SK-N-MC (cell line): ENCODE results near the gene HLA-DRB1.

Experiments
- EZH2 ChIP-seq: fragments of 200-600 bp; sonication (generic); IDR thresholded peaks from one replicate; pipeline ENCODE4 v1.6.1; 2017; ENCODE audit warnings: antibody characterized with exemption
- POLR2AphosphoS5 ChIP-seq: IDR thresholded peaks from 2 replicates; pipeline ENCODE4 v1.6.1; 2012; ENCODE audit warnings: mild to moderate bottlenecking, low read depth, low read length, borderline replicate concordance

GRCh38 chr6:32607263-32607987, 17.8 kb upstream of the HLA-DRB1 start:
- TF ChIP-seq POLR2AphosphoS5 (no peak), EZH2 (no peak)
